Liver (tissue), 3 donors: ENCODE measurements around the gene HIPK3.

Source experiments
- EGR1 ChIP-seq, 2 donors: IDR thresholded peaks; 2 replicates each; pipeline ENCODE4 v1.6.1; 2016 to 2018; ENCODE audit warnings: antibody characterized with exemption in 2 of 2, low read depth in 2 of 2
- FOXA1 ChIP-seq: IDR thresholded peaks from 2 replicates; pipeline ENCODE4 v1.6.1; 2016; ENCODE audit warnings: antibody characterized with exemption
- GABPA ChIP-seq, 2 donors: IDR thresholded peaks in 1 of 2; conservative IDR thresholded peaks in 1 of 2; 2 replicates each; pipeline ENCODE4 v1.6.1; 2016; ENCODE audit warnings: antibody characterized with exemption in 2 of 2, mild to moderate bottlenecking in 1 of 2, moderate library complexity in 1 of 2
- JUND ChIP-seq, 2 donors: IDR thresholded peaks; 2 replicates each; pipeline ENCODE4 v1.6.1; 2016; ENCODE audit warnings: antibody characterized with exemption in 2 of 2
- NR2F2 ChIP-seq: IDR thresholded peaks from 2 replicates; pipeline ENCODE4 v1.6.1; 2016; ENCODE audit warnings: antibody characterized with exemption
- RAD21 ChIP-seq, 2 donors: IDR thresholded peaks; 2 replicates each; pipeline ENCODE4 v1.6.1; 2016; ENCODE audit warnings: antibody characterized with exemption in 2 of 2, mild to moderate bottlenecking in 2 of 2
- SP1 ChIP-seq: IDR thresholded peaks from 2 replicates; pipeline ENCODE4 v1.6.1; 2018; ENCODE audit warnings: antibody characterized with exemption, mild to moderate bottlenecking
- TAF1 ChIP-seq: conservative IDR thresholded peaks from 2 replicates; pipeline ENCODE4 v1.6.1; 2016; ENCODE audit warnings: antibody characterized with exemption, mild to moderate bottlenecking
- YY1 ChIP-seq: IDR thresholded peaks from 2 replicates; pipeline ENCODE4 v1.6.1; 2016; ENCODE audit warnings: antibody characterized with exemption, mild to moderate bottlenecking
- TF ChIP-seq, protein P1 (sequence below): IDR thresholded peaks from 2 replicates; pipeline ENCODE4 v1.6.1; 2016; ENCODE audit warnings: antibody characterized with exemption
- TF ChIP-seq, protein P2 (sequence below): fragments of 150-350 bp; IDR thresholded peaks from 2 replicates; pipeline ENCODE4 v1.5.1; 2017; ENCODE audit warnings: improper control_type of control experiment, low read depth, low read length; ENCODE audit not compliant: missing input control
- TF ChIP-seq, protein P3 (sequence below): IDR thresholded peaks from 2 replicates; pipeline ENCODE4 v1.6.1; 2016; ENCODE audit warnings: antibody characterized with exemption
- TF ChIP-seq, protein P4 (sequence below): IDR thresholded peaks from 2 replicates; pipeline ENCODE4 v1.6.1; 2016; ENCODE audit warnings: antibody characterized with exemption
- TF ChIP-seq, protein P5 (sequence below): IDR thresholded peaks from 2 replicates; pipeline ENCODE4 v1.6.1; 2016; ENCODE audit warnings: antibody characterized with exemption, mild to moderate bottlenecking
- donor health status: healthy.
- donor health status: healthy.

DNA sequence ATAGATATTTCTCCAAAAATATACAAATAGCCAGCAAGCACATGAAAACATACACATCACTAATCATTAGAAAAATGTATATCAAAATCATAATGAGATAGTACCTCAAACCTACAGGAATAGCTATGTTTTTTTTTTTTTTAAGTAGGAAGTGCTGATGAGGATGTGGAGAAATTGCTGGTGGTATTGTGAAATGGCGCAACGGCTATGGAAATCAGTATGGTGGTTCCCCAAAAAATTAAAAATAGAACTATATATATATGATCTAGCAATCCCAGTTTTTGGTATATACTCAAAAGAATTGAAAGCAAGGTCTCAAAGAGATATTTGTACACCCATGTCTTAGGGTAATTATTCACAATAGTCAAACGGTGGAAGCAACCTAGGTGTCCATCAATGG, 46.0 kb upstream of the HIPK3 start:
- TF ChIP-seq SP1 (no peak), EGR1 (IDR thresholded peaks at IDR 0.05; ENCODE audit: low read depth in 2 of 2) (no peak), YY1 (no peak), JUND (IDR thresholded peaks at IDR 0.05) (no peak), RAD21 (IDR thresholded peaks at IDR 0.05) (no peak), NR2F2 (no peak), GABPA (IDR thresholded peaks at IDR 0.05 in 1 of 2, conservative IDR thresholded peaks at IDR 0.05 in 1 of 2) (no peak), TAF1 (no peak), FOXA1 (no peak)
- TF ChIP-seq, protein P1, sequence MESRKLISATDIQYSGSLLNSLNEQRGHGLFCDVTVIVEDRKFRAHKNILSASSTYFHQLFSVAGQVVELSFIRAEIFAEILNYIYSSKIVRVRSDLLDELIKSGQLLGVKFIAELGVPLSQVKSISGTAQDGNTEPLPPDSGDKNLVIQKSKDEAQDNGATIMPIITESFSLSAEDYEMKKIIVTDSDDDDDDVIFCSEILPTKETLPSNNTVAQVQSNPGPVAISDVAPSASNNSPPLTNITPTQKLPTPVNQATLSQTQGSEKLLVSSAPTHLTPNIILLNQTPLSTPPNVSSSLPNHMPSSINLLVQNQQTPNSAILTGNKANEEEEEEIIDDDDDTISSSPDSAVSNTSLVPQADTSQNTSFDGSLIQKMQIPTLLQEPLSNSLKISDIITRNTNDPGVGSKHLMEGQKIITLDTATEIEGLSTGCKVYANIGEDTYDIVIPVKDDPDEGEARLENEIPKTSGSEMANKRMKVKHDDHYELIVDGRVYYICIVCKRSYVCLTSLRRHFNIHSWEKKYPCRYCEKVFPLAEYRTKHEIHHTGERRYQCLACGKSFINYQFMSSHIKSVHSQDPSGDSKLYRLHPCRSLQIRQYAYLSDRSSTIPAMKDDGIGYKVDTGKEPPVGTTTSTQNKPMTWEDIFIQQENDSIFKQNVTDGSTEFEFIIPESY, result no peak
- TF ChIP-seq, protein P2, sequence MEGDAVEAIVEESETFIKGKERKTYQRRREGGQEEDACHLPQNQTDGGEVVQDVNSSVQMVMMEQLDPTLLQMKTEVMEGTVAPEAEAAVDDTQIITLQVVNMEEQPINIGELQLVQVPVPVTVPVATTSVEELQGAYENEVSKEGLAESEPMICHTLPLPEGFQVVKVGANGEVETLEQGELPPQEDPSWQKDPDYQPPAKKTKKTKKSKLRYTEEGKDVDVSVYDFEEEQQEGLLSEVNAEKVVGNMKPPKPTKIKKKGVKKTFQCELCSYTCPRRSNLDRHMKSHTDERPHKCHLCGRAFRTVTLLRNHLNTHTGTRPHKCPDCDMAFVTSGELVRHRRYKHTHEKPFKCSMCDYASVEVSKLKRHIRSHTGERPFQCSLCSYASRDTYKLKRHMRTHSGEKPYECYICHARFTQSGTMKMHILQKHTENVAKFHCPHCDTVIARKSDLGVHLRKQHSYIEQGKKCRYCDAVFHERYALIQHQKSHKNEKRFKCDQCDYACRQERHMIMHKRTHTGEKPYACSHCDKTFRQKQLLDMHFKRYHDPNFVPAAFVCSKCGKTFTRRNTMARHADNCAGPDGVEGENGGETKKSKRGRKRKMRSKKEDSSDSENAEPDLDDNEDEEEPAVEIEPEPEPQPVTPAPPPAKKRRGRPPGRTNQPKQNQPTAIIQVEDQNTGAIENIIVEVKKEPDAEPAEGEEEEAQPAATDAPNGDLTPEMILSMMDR, result no peak
- TF ChIP-seq, protein P3, sequence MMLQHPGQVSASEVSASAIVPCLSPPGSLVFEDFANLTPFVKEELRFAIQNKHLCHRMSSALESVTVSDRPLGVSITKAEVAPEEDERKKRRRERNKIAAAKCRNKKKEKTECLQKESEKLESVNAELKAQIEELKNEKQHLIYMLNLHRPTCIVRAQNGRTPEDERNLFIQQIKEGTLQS, result no peak
- TF ChIP-seq, protein P4, sequence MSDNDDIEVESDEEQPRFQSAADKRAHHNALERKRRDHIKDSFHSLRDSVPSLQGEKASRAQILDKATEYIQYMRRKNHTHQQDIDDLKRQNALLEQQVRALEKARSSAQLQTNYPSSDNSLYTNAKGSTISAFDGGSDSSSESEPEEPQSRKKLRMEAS, result no peak
- TF ChIP-seq, protein P5, sequence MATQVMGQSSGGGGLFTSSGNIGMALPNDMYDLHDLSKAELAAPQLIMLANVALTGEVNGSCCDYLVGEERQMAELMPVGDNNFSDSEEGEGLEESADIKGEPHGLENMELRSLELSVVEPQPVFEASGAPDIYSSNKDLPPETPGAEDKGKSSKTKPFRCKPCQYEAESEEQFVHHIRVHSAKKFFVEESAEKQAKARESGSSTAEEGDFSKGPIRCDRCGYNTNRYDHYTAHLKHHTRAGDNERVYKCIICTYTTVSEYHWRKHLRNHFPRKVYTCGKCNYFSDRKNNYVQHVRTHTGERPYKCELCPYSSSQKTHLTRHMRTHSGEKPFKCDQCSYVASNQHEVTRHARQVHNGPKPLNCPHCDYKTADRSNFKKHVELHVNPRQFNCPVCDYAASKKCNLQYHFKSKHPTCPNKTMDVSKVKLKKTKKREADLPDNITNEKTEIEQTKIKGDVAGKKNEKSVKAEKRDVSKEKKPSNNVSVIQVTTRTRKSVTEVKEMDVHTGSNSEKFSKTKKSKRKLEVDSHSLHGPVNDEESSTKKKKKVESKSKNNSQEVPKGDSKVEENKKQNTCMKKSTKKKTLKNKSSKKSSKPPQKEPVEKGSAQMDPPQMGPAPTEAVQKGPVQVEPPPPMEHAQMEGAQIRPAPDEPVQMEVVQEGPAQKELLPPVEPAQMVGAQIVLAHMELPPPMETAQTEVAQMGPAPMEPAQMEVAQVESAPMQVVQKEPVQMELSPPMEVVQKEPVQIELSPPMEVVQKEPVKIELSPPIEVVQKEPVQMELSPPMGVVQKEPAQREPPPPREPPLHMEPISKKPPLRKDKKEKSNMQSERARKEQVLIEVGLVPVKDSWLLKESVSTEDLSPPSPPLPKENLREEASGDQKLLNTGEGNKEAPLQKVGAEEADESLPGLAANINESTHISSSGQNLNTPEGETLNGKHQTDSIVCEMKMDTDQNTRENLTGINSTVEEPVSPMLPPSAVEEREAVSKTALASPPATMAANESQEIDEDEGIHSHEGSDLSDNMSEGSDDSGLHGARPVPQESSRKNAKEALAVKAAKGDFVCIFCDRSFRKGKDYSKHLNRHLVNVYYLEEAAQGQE, result no peak
